GM18907 (cell line): ENCODE measurements around the gene RCAN2.

Experiments used
- ATAC-seq: cut with Tn5 transposase; IDR thresholded peaks from one replicate; pipeline ENCODE4 v1.9.1; 2021; ENCODE audit warnings: mild to moderate bottlenecking, moderate library complexity; ENCODE audit not compliant: unreplicated experiment

RCAN2 gene

GRCh38 chr6:46221222-46221793 is 269.9 kb downstream of the RCAN2 start:
- peak; percentile 61 for ATAC-seq

- ATAC-seq: peak; percentile 62
Measured at GRCh38 chr6:46220352-46221221, 270.7 kb downstream of the RCAN2 start.

- ATAC-seq: no peak
Measured at GRCh38 chr6:46219661-46220060, 271.6 kb downstream of the RCAN2 start.

- ATAC-seq: no peak
Measured at GRCh38 chr6:46218457-46218856, 272.8 kb downstream of the RCAN2 start.

- ATAC-seq: peak; percentile 77
Measured at GRCh38 chr6:46217671-46218131, 273.5 kb downstream of the RCAN2 start.

GRCh38 chr6:46216879-46217278 is 274.4 kb downstream of the RCAN2 start:
- ATAC-seq: no peak

GRCh38 chr6:46215777-46216176 is 275.5 kb downstream of the RCAN2 start:
- no peak for ATAC-seq

- no peak for ATAC-seq
Measured at GRCh38 chr6:46215213-46215612, 276.0 kb downstream of the RCAN2 start.

GRCh38 chr6:46211917-46212316 is 279.3 kb downstream of the RCAN2 start:
- no peak for ATAC-seq

GRCh38 chr6:46210294-46210693 is 281.0 kb downstream of the RCAN2 start:
- ATAC-seq: no peak

- no peak for ATAC-seq
Measured at GRCh38 chr6:46208303-46208702, 282.9 kb downstream of the RCAN2 start.

- ATAC-seq: no peak
Measured at GRCh38 chr6:46207174-46207573, 284.1 kb downstream of the RCAN2 start.

GRCh38 chr6:46204880-46205650 is 286.2 kb downstream of the RCAN2 start:
- ATAC-seq: no peak

GRCh38 chr6:46203391-46204177 is 287.7 kb downstream of the RCAN2 start:
- ATAC-seq: no peak

- no peak for ATAC-seq
Measured at GRCh38 chr6:46201702-46202101, 289.5 kb downstream of the RCAN2 start.

- no peak for ATAC-seq
Measured at GRCh38 chr6:46199387-46199786, 291.9 kb downstream of the RCAN2 start.

- no peak for ATAC-seq
Measured at GRCh38 chr6:46191961-46192360, 299.3 kb downstream of the RCAN2 start.

- ATAC-seq: no peak
Measured at GRCh38 chr6:46190889-46191288, 300.4 kb downstream of the RCAN2 start.

- no peak for ATAC-seq
Measured at GRCh38 chr6:46189726-46190125, 301.5 kb downstream of the RCAN2 start.

GRCh38 chr6:46186583-46186982 is 304.7 kb downstream of the RCAN2 start:
- ATAC-seq: no peak

- no peak for ATAC-seq
Measured at GRCh38 chr6:46184114-46184513, 307.1 kb downstream of the RCAN2 start.
